GM18505 (cell line): ENCODE results near the gene BPI.
"Not testable (repeated sequence)": the region's sequence is repeated elsewhere in the genome, so short reads cannot be mapped to it uniquely, and the experiment has no call there.

Source experiments
- ATAC-seq: cut with Tn5 transposase; IDR thresholded peaks from one replicate; pipeline ENCODE4 v1.9.1; 2021; ENCODE audit not compliant: unreplicated experiment
- POLR2A ChIP-seq: IDR thresholded peaks from 4 replicates; pipeline ENCODE4 v1.6.1; 2011; ENCODE audit warnings: borderline replicate concordance; ENCODE audit not compliant: insufficient read depth, insufficient read length; ENCODE audit errors: extremely low read depth

BPI gene

GRCh38 chr20:38324159-38324558 is 20.2 kb downstream of the BPI start:
- no peak for TF ChIP-seq POLR2A
- no peak for ATAC-seq

DNA sequence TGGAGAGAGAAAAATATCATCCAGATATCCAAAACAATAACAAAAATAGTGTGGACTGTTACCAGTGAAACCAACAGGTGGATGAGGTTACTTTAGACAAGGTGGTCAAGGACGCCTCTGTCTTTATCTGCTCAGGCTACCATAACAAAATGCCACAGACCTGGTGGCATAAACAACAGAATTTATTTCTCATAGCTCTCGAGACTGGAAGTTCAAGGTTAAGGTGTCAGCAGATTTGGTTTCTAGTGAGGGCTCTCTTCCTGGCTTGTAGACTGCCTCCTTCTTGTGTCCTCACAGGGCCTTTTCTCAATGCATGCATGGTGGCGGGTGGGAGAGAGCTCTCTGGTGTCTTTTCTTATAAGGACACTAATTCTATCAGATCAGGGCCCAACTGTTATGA is 21.2 kb downstream of the BPI start:
- ATAC-seq: no peak
- TF ChIP-seq POLR2A: no peak

DNA sequence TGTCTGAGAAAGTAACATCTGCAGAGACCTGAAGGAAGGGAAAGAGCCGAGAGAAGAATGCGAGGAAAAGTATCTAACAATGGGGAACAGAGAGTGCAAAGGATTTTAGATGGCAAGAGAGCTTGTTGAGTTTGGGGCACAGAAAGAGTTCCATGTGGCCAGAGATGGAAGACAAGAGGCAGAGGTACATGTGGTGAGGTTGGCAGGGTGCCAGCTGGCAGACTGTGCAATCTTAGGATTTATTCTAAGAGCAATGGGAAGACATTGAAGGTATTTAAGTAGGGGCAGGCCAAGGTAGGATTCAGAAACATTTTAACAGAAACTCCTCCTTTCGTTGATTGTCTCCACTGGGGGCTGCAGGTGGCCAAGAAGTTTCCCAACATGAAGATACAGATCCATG is 21.9 kb downstream of the BPI start:
- no peak for ATAC-seq
- no peak for TF ChIP-seq POLR2A

- ATAC-seq: no peak
- TF ChIP-seq POLR2A: no peak
Observed at GRCh38 chr20:38326309-38326708, 22.4 kb downstream of the BPI start.

- no peak for ATAC-seq
- no peak for TF ChIP-seq POLR2A
Observed at GRCh38 chr20:38330638-38331037, 26.7 kb downstream of the BPI start.

GRCh38 chr20:38331245-38331644 is 27.3 kb downstream of the BPI start:
- TF ChIP-seq POLR2A: no peak
- ATAC-seq: no peak

DNA sequence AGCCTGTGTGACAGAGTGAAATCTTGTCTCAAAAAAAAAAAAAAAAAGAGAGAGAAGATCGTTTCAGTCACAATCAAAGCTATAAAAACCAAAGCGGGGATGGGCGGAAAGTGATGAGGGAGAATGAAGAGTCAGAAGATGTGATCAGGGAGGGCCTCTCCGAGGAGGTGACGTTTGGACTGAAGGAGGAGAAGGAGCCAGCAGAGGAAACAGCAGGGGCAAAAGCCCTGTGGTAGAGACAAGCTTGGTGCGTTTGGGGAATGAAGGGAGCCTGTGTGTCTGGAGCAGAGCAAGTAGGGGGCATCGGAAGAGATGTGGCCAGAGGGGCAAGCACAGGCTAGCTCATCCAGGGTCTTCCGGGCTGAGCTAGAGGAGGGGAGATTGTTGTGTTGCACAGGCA is 27.9 kb downstream of the BPI start:
- TF ChIP-seq POLR2A: no peak
- no peak for ATAC-seq

GRCh38 chr20:38334016-38334415 is 30.1 kb downstream of the BPI start:
- no peak for TF ChIP-seq POLR2A

GRCh38 chr20:38336726-38337125 is 32.8 kb downstream of the BPI start:
- ATAC-seq: no peak
- TF ChIP-seq POLR2A: no peak

More at GRCh38 chr20:38334016-38334415, 30.1 kb downstream of the BPI start:
- ATAC-seq: no peak

DNA sequence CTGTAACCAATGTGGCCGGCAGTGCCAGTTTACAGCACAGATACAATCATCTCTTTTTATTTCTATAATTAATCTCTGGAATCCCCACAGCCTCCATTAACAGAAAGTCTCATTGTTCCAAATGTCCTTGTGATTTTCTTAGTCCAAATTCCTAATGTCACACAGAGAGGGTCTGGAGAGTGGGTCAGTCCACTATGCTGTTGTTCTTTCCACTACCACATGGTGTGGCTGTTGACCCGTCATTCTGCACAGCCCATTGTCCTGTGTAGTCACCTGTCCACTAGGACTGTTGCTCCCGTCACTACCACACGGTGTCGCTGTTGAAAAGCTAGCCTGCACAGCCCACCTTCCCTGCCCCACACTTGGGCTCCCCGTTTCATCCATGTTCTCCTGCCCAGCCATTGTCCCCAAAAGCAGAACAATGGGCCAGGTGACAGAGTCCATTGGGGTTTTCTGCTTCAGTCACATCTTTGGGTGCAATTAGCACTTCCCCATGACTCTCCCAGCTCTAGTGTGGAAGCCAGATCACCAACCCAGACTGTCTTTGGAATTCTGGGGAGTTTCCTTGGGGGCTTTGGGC is 33.7 kb downstream of the BPI start:
- ATAC-seq: no peak
- no peak for TF ChIP-seq POLR2A

DNA sequence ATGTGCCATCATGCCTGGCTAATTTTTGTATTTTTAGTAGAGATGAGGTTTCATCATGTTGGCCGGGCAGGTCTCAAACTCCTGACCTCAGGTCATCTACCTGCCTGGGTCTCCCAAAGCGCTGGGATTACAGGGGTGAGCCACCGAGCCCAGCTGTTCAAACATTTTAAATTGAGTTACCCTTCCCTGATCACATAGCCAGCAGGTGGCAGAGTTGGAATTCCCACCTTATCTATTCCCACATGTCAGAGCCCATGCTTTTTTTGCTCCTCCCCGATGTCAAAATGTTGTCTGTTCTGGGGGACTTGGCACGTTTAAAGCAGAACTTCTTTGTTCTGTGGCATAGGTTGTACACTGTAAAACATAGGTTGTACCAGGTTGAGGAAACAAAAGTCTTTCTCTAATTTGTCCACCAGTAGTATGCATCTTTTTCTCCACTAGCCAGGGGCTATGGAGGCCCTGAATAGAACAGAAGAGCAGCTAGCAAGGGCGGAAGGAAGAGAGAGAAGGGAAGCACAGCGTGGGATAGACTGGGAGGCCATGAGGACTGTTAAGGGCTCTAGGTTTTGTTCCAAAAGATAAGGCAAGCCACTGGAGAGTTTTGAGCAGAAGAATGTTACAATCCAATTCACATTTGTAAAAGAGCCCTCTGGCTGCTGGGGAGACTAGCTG is 35.0 kb downstream of the BPI start:
- no peak for ATAC-seq
- no peak for TF ChIP-seq POLR2A

- not testable (repeated sequence) for ATAC-seq
Observed at GRCh38 chr20:38339521-38339896, 35.6 kb downstream of the BPI start.

GRCh38 chr20:38339997-38340396 is 36.0 kb downstream of the BPI start:
- ATAC-seq: no peak

GRCh38 chr20:38340693-38341092 is 36.7 kb downstream of the BPI start:
- no peak for TF ChIP-seq POLR2A
- ATAC-seq: no peak

More at GRCh38 chr20:38339997-38340396, 36.0 kb downstream of the BPI start:
- no peak for TF ChIP-seq POLR2A

DNA sequence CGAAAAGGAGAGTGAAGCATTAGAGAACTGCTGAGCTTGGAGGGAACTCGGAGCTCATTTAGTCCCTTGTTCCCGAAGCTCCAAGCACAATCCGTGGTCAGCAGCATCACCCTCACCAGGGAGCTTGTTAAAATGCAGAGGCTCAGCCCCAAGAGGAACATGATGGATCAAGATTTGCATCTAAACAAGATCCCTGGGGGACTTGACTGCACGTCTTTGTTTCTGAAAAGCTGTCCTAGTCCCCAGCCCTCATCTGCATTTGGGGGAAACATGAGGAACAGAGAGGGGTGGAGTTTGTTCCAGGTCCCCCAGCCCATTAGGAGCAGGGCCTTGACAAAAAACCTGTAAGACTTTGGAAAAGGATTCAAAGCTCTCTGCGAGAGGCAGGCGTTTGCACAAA is 38.3 kb downstream of the BPI start:
- no peak for TF ChIP-seq POLR2A
- ATAC-seq: no peak

DNA sequence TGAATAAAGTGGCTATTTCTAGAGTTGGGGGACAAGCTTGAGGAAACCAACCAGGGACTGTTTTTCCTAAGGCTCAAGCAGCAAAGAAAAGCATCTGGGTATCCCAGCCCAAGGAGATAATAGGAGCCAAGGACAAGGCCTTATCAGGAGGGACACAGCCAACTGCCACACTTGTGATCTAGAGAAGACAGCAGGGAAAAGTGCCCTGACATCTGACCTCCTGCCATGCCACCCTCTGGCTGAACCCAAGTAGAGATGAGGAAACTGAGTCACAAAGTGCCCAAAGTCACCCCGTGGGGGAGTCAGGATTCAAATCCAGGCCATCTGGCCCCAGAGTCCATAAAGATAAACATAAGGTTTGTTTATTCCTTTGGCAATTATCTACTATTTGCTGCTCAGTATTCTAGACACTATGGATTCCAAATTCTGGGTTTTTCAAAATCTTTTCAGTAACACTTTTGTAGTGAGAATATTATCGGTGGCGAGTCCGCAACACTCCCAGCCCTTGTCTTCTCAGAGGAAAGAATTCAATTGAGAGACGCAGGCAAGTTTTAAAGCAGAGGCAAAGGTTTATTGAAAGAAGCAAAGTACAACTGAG is 38.9 kb downstream of the BPI start:
- ATAC-seq: no peak
- TF ChIP-seq POLR2A: no peak
